Kidney capillary endothelial cell (primary cell): ENCODE data around the gene FSTL5.

Experiments used
- DNase-seq: peaks from one replicate; pipeline ENCODE4 v3.0.0-alpha.2; 2018; ENCODE audit warnings: low spot score

The FSTL5 gene

GRCh38 chr4:161704040-161704439, 459.8 kb downstream of the FSTL5 start:
- DNase-seq: no peak

- DNase-seq: no peak
Observed at GRCh38 chr4:161702287-161702686, 461.5 kb downstream of the FSTL5 start.

GRCh38 chr4:161696944-161697343, 466.9 kb downstream of the FSTL5 start:
- DNase-seq: peak; percentile 30

GRCh38 chr4:161680146-161680545, 483.7 kb downstream of the FSTL5 start:
- DNase-seq: no peak

- DNase-seq: no peak
Observed at GRCh38 chr4:161664740-161665139, 499.1 kb downstream of the FSTL5 start.

GRCh38 chr4:161663844-161664243, 500.0 kb downstream of the FSTL5 start:
- no peak for DNase-seq

GRCh38 chr4:161658676-161659075, 505.1 kb downstream of the FSTL5 start:
- no peak for DNase-seq

DNA sequence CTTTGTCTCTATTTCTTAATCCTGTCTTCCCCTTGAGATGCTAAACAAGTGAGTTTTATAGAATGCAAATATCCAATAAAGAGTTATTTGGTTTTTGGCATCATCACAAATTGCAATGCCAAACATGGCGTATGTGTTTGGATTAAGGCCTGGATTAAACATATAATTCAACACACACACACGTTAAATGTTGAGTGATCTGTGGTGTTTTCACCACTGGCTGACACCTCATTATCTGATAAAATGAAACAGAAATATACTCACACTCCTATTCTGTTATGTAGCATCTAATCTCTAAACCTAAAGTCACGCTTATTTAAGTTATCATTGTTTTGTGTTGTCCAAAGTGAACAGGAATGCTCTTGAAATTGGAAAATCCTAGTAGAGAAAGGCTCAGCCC, 506.2 kb downstream of the FSTL5 start:
- no peak for DNase-seq

- no peak for DNase-seq
Observed at GRCh38 chr4:161656594-161656993, 507.2 kb downstream of the FSTL5 start.

- DNase-seq: no peak
Observed at GRCh38 chr4:161655148-161655547, 508.7 kb downstream of the FSTL5 start.

DNA sequence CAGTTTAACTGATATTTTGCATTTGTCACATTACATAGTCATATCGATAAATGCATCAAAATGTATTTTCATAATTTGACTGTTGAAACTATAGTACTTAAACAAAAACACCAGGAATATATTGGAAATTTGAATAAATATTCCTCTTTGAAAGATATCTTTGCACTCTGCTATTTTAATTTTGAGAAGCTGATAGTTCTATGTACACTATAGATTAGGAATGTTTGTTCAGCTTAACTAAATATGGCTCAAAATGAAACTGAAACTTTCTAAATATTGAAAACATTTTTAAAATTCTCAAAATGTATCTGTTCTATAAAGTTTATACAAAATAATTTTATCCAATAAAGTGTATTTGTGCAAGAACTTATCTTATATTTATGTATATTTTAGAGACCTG, 510.1 kb downstream of the FSTL5 start:
- DNase-seq: no peak

GRCh38 chr4:161651586-161651985, 512.2 kb downstream of the FSTL5 start:
- no peak for DNase-seq

GRCh38 chr4:161650812-161651211, 513.0 kb downstream of the FSTL5 start:
- no peak for DNase-seq

DNA sequence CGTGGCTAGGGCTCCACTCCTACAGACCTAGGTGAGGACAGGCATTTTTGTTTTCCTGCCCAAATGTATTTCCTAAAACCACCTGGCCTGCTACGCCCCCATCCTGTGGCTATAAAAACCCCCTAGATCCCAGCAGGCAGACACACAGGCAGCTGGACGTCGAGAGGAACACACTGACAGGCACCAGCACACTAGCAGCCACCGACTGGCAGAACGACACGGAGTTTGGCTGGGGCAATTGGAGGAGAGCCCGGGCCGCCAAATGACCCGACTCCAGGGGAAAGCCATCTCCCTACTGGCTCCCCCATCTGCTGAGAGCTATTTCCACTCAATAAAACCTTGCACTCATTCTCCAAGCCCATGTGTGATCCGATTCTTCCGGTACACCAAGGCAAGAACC, 516.0 kb downstream of the FSTL5 start:
- DNase-seq: no peak

- peak; percentile 3 for DNase-seq
Observed at GRCh38 chr4:161642708-161643107, 521.1 kb downstream of the FSTL5 start.

DNA sequence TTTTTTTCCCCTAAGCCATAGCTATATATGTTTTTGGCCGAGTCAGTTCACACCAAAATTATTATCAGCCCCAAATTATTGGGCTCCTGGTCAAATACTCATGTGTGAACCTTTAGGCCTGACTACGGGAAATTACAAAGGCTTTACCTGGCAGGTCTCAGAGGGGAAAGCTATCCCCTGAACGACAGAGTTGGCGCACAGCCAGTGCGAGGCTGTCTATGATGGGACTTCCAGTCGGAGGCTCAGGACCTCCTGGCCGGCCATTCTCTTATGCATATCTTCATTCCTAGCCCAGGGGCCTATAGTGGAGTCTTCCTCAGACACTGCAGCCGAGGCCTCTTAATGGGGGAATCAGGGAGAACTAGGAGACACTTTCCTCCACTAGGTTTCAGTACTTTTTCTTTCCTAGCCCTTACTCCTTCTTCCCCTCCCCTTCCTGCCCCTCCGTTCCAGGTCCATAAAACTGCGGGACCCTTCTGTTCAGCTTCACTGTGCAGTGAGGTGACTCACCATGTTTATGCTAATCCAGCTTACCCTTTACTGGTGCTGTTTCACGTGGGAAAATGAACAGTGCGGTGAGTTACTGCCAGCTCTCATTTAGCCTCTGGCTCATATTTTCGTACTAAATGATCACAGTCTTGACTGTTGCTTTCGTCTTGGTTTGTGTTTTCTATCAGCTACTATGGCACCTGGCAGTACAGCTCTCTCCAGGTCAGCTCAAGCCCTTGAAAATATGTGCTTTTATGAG, 533.9 kb downstream of the FSTL5 start:
- no peak for DNase-seq

DNA sequence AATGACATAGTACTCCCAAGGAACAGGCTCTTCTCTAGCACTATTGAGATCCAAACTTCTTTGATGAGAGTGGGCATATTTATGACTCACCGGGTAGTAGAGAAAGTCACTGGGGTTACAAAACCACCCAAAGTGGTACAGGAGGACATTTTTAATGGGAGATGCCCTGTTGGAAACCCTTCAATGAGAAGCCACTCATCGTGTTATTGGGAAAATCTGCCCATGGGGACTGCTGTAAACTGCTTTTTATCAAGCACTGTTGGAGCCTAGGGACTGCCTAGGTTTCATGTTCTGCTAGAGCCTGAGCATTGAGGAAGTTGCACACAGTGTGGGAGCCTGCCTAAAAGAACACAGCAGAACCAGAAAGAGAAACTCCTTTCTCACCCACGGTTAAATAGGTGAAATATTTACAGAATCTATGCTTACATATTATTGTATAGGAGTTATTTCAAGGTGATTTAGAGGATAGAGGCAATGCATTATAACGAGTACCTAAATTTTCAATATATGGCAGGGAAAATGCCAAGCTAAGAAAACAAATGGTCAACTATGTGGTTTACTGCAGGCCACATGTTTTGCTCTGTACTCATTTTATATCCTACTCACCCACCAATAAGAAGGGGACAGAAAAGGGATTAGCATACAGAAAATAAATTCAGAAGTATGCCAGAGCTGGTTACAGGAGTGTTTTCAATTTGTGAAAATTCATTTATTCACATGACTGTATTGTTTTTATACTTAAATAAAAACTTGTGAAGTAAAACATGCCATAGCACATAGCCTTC, 559.1 kb downstream of the FSTL5 start:
- no peak for DNase-seq

- DNase-seq: no peak
Observed at GRCh38 chr4:161601011-161601410, 562.8 kb downstream of the FSTL5 start.

DNA sequence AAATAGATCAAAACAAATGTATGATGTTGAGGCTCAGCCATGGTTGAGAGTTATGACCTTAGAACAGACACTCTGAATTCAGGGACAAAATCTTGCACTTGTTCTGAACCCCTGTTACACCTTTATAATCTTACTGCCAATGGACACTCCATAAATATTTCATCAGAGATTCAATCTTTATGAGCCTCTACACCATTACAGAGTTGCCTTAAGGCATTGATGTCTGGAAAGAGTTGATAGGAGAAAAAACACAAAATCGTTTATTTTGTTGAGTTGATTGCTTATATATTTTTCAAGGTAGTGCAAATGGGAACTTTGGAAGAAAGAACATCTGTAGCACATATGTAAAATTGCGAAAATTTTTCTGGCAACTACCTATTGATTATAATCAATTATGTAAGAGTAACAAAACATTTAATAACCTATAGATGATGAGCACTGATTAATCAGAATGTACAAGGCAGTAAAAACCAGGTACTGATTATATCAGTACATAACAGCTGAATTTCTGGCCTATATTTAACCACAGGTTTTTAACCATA, 568.5 kb downstream of the FSTL5 start:
- no peak for DNase-seq

DNA sequence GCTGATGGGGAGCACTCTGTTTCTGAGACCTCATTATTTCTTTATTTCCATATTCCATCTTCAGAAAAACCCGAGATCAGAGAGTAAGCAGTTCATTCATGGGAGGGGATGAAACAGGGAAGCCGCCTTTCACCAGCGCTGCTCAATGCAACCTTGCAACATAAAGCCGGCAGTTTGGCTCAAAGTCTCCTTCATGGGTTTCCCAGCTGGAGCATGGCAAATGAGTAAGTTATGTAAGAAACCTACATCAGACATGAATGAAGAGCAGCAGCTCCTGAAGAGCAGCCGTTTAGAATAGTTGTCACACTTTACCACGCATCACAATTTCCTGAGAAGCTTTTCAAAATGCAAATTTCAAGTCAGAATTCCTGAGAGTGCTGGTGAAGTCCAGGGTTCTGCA, 578.8 kb downstream of the FSTL5 start:
- no peak for DNase-seq

DNA sequence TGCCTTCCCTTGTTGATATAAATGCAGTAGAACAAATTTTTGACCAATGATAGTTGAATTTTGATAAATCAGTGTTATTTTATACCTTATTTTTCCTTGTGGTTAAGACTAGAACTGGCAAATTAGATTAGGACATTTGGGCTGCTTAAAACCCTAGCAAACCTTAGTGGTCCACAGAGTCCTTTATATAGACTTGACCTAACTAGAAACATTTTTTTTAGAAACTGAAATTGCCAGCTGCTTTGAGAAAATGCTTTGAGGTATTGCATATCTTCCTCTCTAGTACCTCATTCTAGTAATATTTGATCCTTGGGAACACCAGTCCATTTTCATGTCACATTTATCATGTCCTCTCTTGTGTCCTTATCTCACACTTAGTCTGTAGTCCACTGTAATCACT, 580.3 kb downstream of the FSTL5 start:
- no peak for DNase-seq

GRCh38 chr4:161581262-161582230, 582.3 kb downstream of the FSTL5 start:
- DNase-seq: no peak
